HUDEP-2 (cell line): ENCODE results near the gene MAN1A1.

Source experiments
- DNase-seq, 76 experiments: peaks; one replicate each; lab custom pipeline; 2025; ENCODE audit not compliant: unreplicated experiment in 76 of 76; lab: John Stamatoyannopoulos, UW

The MAN1A1 gene

DNA sequence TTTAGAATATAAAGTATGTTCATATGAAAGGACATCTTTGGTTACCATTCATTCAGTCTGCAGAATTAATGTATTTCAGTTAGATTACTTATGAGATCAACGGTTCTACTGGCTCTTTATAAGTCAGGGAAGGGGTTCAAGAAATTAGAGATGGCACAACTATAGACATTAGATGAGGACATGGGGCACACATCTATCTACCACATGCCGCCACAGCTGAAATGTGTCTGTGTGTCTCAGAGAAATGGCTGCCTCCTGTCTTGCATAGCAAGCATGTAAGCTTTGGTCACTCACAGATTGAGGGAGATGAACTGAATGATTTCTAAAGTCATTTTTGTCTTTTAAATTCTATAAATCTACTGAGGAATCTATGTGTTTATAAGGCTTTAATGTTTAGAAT lies 142.2 kb downstream of the MAN1A1 start:
- DNase-seq: no peak

DNA sequence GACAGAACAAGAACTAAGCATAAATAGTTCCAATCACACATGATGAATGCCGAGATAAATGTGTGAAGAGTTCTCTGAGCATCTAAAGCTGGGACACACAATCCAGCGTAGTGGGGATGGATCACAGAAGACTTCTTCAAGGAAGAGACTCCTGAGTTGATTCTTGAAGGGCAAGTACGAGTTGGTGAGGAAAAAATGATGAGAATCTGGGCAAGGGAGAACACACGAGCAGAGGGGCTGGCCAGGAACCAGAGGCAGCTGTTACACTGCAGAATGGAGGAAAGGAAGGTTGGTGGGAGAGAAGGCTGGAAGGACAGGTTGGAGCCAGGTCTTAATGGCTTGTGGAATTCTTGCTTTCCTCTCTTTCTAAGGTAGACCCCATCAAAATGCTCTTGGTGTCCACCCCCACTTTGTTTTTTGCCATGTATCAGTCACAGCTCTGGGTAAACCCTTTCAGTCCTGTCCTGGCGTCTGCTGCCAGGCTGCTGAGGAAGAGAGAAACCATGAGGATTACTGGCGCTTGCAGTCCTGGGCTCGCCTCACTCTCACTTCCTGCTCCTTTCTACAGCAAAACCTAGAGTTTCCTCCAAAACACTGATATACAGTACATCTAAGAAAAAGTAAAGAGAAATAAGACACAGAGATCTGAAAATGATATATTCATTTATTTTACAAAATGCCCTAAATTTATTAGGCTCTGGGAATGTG lies 143.5 kb downstream of the MAN1A1 start:
- no peak for DNase-seq

DNA sequence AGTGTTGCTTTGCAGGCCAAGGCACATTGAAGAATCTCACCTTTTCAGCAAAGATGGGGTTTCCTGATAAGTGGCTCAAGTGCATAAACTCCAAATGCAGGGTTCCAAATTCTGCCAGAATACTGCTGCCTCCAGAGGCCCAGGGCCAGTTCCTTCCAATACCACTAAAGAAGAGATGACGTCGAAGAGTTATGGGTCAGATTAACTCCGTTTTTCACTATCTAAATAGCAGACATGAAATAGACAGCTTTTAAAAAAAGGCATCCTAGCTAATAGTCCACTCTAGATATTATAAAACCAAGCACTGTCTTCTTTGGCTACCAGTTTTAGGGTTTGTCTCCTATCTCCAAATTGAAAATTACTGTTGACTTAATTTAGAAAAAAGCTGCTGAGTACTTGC lies 144.8 kb downstream of the MAN1A1 start:
- no peak for DNase-seq

DNA sequence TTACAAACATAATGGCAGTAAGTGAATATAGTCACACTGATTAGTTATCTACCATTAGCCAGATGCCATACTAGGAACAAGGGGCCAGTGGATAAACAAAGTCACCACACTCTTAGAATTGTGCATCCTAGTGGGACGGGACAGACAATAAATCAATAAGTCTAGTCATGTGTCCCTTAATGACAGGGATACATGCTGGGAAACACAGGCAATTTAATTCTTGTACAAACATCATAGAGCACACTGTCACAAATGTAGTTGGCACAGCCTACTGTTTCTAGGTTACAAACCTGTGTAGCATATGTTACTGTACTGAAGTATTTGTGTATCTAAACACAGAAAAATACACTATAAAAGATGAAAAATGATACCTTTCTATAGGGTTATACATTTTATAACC lies 148.1 kb downstream of the MAN1A1 start:
- no peak for DNase-seq

DNA sequence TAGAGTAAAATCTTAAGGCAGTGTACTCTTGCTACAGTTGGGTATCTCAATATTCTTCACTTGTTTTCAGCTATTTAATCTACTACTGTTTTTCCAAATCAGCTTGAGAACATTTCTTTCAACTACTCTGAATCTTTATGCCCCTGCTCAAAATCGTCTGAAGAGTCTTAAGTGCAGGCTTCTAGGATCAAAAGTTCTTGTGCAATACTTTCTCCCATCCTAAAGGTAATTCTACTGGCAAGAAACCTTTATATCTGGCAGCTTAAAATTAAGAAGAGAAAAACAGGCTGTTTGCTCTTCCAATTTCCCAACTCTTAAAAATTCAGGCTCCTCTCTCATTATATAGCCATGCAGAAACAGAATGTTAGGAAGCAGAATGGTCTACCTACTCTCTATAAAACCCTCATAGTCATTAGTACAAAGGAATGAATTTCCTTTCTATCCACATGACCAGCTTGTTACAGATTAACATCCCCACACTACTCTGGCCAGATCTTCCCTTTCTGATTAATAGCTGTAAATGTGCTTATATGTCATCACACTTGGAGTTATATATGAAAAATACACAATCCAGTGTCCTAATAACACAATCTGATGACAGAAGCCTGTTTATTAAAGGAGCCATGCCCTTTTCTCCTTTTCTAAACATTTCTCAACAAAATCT lies 148.9 kb downstream of the MAN1A1 start:
- DNase-seq: no peak

DNA sequence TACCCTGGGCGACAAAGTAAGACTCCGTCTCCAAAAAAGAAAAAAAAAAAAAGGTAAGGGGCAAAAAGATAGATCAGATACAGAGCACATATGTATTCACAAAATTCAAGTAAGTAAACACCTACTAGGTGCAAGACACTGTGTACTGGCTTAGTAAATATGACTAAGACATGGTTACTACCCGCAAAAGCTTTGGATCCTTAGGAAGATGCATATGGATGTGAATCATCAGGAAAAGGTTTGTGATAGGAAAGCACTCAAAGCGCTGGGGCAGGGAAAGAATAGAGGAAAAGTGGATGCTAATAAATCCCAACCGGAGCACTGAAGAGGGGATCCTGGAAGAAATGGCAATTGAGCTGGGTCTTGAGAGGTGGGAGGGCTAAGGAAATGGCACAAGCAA lies 152.3 kb downstream of the MAN1A1 start:
- DNase-seq: no peak

DNA sequence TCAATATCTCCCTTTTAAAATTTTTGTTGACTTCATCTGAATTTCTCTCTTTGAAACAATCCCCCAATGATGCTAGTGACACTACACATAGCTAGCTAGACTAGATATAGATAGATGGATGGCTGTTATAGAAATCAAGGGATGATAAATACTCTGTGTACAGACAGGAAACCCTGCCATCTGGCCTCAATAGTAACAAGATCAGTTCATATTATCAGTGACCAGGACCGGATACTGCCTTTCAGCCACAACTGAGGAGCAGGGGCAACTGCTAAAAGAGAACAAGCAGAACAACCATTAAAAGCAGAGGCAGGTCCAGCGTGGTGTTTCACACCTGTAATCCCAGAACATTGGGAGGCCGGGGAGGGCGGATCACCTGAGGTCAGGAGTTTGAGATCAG lies 152.8 kb downstream of the MAN1A1 start:
- no peak for DNase-seq

DNA sequence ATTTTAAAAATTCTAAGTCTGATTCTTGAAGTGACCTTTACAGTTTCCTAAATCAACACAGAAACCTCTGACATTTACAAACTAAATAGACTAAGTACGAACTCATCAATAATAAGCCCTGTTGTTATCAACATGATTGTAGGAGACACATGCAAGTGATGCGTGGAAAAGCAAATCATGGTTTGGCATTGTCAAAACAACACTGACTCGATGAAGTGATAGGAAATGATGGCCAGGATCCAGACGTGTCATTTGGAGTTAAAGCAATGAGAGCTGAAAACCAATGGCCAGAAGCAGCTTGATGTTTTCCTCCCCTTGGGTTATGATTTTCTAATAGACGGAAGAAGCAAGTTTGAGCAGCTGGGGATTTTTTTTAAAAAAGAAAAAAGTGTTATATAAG lies 153.7 kb downstream of the MAN1A1 start:
- no peak for DNase-seq

DNA sequence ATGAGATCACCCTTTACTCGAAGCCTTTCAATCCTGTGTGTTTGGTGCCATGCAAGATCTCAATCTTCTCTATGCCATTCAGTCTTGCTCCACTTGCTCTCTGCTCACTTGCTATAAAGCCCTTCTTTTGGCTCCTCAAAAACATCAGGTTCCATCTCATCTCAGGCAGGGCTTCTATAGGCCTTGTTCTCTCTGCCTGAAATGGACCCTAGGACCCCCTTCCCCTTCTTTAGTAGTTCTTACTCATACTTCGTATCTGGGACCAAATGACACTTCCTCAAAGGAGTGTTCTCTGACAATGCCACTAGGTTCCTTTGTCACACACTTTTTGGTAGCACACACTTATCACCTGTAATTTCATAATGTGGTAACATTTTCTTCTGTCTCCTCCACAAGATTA lies 154.4 kb downstream of the MAN1A1 start:
- no peak for DNase-seq

DNA sequence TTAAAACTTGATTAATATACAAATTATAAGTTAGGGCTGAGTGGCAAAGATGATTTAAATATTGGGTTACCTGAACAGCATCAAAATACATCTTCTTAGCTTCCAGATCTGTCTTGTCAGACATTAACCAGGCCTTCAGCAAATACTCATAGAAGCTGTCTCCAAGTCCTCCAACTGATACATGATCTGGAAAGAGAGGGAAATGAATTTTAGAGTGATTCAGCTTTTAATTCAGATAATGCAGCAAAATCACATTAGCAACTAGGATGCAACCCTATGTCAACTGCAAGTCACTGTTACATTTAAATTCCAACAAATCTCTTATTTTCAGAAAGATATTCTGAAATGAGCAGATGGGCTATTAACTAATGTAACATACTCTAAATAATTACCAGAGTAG lies 155.9 kb downstream of the MAN1A1 start:
- DNase-seq: no peak

DNA sequence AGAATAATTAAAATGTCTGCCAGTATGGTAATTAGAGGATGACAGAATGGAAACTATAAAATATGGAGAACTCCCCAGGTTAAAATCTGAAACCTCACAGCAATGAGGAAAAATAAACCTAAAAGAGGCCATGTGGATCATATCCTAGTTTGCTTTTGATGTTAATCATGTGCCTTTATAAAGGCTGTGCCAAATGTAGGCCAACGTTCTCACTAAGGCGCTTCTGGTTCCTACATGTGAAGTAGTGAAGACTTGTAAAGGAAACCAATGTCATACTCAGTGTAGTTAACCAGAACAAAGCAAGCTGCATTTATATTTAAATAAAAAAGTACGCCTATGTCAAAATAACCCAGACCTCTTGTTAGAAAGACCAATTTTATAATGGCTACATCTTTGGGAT lies 157.4 kb downstream of the MAN1A1 start:
- DNase-seq: no peak

DNA sequence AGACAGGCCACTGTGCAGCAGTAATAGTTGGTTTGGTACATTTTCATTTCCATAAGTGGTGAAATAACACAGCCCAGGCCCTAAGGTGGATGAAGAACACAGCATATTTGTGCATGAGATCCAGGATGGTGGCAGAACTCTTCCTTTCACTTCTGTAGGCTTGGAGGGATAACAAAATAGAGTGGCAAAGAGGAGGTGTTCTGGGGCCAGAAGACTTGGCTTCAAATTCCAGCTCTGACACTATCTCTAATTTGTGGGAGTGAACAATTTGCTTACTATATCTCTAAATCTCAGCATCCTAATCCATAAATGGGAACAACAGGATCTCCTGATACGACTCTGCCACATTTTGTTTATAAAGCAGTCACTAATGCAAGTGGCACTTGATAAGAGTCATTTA lies 159.4 kb downstream of the MAN1A1 start:
- DNase-seq: no peak

DNA sequence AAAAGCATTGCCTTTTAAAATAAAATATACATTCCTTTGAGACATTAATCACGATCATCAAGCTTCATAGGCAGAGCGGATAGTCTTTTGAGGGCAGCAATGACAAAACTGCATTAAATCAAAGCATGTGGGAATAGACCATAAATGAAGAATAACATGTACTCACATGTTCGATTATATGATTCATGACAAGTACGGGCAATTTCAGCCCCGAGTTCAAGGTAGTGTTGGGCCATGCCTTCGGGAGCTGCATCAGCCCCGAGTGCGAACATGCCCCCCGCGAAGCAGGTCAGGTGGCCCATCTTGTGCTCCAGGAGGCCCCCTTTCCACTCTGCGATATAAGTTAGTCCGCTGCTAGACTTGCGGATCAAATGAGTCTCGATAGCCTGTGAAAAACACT lies 160.1 kb downstream of the MAN1A1 start:
- DNase-seq: no peak

DNA sequence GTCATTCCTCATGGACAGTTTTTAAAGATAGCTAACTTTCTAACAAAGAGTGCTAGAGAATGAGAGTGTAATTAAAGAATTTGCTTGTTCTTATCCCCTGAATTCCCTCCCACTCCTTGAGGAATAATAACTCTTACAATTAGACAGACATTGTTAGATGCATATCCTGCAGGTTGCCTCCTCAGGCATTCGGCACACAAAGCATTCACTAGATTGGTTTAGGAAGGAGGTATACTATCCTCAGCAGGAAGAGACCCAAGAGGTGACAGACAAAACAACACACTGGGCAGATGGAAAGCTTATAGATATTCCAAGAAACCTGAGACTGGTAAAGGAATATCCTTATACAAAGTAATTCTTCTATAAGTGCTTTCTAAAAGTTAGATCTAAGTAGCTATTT lies 162.0 kb downstream of the MAN1A1 start:
- DNase-seq: no peak

DNA sequence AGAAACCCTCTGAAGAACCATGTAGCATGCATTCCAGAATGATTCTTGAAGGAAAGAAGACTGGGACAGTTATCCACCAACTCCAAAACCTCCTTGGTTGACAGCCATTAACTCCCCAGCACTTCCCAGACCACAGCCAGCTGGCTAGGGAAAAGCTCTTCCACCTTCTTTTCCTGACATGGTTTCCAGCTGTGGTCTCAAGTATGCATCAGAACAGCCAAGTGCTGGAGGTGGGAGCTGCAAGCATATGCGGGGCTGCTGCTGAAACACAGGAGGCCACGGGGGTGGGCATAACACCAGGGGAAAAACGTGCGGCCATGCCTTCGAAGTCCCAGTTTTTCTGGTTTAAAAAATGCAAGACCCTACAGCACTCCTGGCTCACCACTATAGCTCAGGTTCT lies 163.1 kb downstream of the MAN1A1 start:
- no peak for DNase-seq

DNA sequence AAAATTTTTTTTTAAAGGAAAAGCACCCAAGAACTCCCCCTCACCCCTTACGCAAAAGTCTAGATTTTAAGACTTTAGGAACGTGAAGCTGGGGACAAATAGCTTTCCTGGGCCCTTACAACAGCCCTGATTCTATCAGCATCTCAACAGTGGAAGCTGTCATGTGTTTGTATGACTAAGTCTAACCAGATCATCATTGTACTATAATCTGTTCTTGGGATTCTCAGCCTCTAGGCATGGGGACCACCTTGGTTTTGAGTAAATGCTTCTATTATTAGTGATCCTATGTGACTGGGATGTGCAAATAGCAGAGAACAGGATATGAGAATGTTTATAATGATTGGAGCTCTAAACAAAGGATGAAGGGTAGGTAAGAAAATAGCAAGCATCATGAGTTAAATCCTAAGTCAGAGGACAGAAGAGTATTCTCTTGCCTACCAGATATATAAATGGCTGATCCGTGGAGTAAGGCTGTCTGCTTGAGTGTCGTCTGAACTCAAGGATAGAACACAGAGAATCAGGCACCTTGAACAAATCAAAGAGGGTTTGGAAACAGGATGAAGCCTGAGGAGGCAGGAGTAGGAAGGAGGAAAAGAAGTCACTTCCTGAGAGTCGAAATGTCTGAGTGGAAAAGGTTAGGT lies 165.4 kb downstream of the MAN1A1 start:
- DNase-seq: no peak

DNA sequence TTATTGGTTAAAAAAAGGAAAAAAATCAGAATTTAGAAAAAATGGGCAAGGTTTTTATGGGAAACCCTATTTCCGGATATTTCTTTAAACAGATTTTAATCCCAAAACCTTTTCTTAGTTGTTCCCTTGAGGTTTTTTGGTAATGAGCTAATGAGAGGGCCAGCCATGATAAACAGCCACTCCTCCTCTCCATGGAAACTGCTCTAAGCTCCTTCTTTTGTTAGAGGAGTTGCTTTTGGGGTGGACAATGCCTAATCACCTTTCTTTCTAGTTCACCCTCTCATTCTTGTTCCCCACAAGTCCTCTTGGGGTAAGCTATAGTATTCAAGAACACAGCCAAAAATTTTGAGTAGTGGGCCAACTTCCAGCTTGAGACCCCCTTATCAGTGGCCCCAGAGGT lies 166.1 kb downstream of the MAN1A1 start:
- DNase-seq: no peak

DNA sequence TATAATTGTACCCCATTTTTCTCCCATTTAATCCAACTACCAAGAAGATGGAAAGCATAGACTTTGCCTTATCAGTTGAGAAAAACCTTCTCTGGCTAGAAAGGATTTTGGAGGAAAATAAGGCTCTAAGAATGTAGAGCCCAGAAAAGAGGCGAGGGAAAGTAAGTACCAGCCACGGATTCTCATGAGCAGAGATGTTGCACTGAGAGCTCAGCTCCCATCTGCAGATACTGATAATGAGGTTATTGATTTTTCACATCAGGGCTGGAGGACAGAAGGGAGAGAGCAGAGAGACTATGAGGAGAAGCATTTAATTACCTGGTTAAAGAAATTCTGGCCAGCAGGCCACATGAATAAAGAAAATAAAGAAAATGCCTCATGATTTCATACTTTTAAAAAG lies 166.7 kb downstream of the MAN1A1 start:
- DNase-seq: no peak

DNA sequence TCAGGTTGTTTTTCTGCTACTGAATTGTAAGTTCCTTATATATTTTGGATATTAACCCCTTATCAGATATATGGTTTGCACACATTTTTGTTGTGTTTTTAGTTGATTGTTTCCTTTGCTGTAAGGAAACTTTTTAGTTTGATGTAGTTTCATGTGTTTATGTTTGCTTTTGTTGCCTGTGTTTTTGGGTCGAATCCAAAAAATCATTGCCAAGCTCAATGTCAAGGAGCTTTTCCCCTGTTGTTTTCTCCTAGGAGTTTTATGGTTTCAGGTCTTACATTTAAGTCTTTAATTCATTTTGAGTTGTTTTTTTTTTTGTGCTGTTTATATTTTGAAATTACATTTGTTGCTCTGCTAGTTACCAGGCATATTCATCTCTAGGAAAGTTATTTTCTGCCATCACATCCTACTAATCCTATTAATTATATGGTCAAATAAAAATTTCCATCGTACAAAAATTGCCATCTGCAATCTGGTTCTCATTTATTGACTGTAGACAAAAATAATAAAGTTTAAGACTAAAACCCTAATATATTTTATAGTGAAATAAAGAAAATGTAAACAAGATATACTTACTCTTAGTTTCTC lies 167.3 kb downstream of the MAN1A1 start:
- no peak for DNase-seq

DNA sequence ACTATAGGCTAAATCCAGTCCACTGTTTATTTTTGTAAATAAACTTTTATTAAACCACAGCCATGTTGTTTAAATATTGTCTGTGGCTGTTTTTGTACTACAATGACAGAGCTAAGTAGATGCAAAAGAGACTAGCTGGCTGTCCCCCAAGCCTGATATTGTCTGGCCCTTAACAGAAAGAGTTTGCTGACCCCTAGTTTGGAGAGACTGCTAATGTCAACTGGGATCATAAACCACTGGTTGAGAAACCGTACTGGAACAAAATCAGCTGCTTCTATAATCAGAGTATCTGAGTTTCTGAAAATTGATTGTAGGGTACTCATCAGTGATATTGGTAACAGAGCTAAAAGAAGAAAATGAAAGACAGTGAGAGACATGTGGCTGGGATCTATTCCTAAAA lies 168.5 kb downstream of the MAN1A1 start:
- DNase-seq: no peak

DNA sequence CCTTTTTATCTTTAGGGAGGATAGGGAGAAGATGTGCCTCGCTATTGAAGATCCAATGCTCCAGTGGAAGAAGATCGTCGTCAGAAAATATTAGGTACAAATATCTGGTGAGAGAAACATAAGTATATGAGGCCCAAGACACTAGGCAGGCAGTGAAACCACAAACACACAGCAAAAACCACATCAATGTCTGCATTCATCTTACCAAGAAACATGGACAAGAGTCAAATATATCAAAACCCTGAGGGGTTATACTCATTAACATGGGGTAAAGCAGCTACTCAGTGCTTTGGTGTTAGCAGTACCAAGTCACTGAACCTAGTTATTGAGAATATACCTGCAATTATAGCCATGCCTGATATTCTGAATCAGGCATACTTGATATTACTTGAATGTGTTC lies 169.7 kb downstream of the MAN1A1 start:
- no peak for DNase-seq

DNA sequence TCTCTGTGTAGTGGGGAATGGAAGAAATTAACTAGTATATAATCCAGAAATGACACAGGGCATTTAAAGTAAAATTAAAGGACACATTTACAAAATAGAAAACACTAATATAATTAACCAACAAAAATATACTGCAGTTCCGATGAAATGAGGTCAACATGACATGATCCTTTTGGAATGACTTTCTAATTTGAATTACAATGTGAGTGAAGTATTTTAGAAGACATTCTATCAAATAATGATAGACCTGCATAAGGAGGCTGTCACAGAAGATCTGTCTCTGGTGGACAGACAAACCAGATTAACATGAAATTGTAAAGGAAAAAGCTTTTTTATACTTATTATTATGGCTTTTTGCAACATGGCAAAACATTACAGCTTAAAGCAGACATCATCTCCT lies 170.5 kb downstream of the MAN1A1 start:
- DNase-seq: no peak
